Endothelial cell (in vitro differentiated cells): ENCODE results near the gene KIF6. TPM values are rescaled to one million over a fixed set of nuclear protein-coding genes. Genes with fewer than 3 reads are reported as not detected.

ENCODE experiments used
- DNase-seq: peaks from one replicate; pipeline ENCODE4 v3.0.0; 2021; ENCODE audit warnings: low spot score
- H3K27ac Mint-ChIP-seq: one replicate; pipeline ENCODE4 v1.8.0; 2021; ENCODE audit warnings: mixed read lengths, inconsistent platforms; ENCODE audit not compliant: unreplicated experiment
- H3K27me3 Mint-ChIP-seq: one replicate; pipeline ENCODE4 v1.8.0; 2021; ENCODE audit warnings: mild to moderate bottlenecking, moderate library complexity, mixed read lengths, inconsistent platforms; ENCODE audit not compliant: unreplicated experiment
- H3K36me3 Mint-ChIP-seq: one replicate; pipeline ENCODE4 v1.8.0; 2021; ENCODE audit warnings: mild to moderate bottlenecking, low read depth, mixed read lengths, inconsistent platforms; ENCODE audit not compliant: unreplicated experiment
- H3K4me1 Mint-ChIP-seq: one replicate; pipeline ENCODE4 v1.8.0; 2021; ENCODE audit warnings: mild to moderate bottlenecking, mixed read lengths, inconsistent platforms; ENCODE audit not compliant: unreplicated experiment
- H3K4me3 Mint-ChIP-seq: one replicate; pipeline ENCODE4 v1.8.0; 2021; ENCODE audit warnings: mild to moderate bottlenecking, mixed read lengths, inconsistent platforms; ENCODE audit not compliant: unreplicated experiment
- H3K9me3 Mint-ChIP-seq: one replicate; pipeline ENCODE4 v1.8.0; 2021; ENCODE audit warnings: mixed read lengths, inconsistent platforms; ENCODE audit not compliant: unreplicated experiment
- CTCF ChIP-seq: fragments of 200-600 bp; sonication (generic); IDR thresholded peaks from one replicate; pipeline ENCODE4 v1.5.0; 2021; ENCODE audit warnings: antibody characterized with exemption; ENCODE audit not compliant: unreplicated experiment
- total RNA-seq: library from RNA; stranded (reverse); fragmentation: NEBNext Ultra II Directional; extraction: Animal tissue kit (Norgen Biotek cat#: 25700); gene quantifications from one replicate; pipeline ENCODE4 v1.2.1, GENCODE V29; 2021; ENCODE audit not compliant: unreplicated experiment

KIF6 gene
- total RNA-seq, 1 donor from 2014 or later, result 0.46 TPM

- H3K36me3 Mint-ChIP-seq, result no peaks in the 10 kb centered on the region
- TF ChIP-seq CTCF, result no peak
- peaks cover 13% of the 10 kb centered on the region for H3K4me1 Mint-ChIP-seq
- peaks cover 4% of the 10 kb centered on the region for H3K27me3 Mint-ChIP-seq
- no peaks in the 10 kb centered on the region for H3K9me3 Mint-ChIP-seq
- DNase-seq, result no peak
- H3K27ac Mint-ChIP-seq, result no peak overlapping the region
- H3K4me3 Mint-ChIP-seq, result no peak overlapping the region
Observed at GRCh38 chr6:39433630-39434029, 291.6 kb downstream of the KIF6 start.

GRCh38 chr6:39432330-39433025 lies 292.7 kb downstream of the KIF6 start:
- no peak for TF ChIP-seq CTCF
- peaks cover 13% of the 10 kb centered on the region for H3K4me1 Mint-ChIP-seq
- H3K27ac Mint-ChIP-seq, result no peak overlapping the region
- no peaks in the 10 kb centered on the region for H3K36me3 Mint-ChIP-seq
- H3K27me3 Mint-ChIP-seq, result peaks cover 4% of the 10 kb centered on the region
- DNase-seq, result no peak
- H3K9me3 Mint-ChIP-seq, result no peaks in the 10 kb centered on the region
- no peak overlapping the region for H3K4me3 Mint-ChIP-seq

GRCh38 chr6:39430871-39431523 lies 294.2 kb downstream of the KIF6 start:
- no peak for DNase-seq
- Mint-ChIP-seq H3K36me3 (no peaks in the 10 kb centered on the region), H3K4me1 (peaks cover 13% of the 10 kb centered on the region), H3K27ac (no peak overlapping the region), H3K9me3 (no peaks in the 10 kb centered on the region), H3K27me3 (peaks cover 4% of the 10 kb centered on the region), H3K4me3 (no peak overlapping the region)
- no peak for TF ChIP-seq CTCF

- H3K27ac Mint-ChIP-seq, result no peak overlapping the region
- H3K27me3 Mint-ChIP-seq, result peaks cover 3% of the 10 kb centered on the region
- no peak for TF ChIP-seq CTCF
- no peaks in the 10 kb centered on the region for H3K9me3 Mint-ChIP-seq
- H3K4me1 Mint-ChIP-seq, result peaks cover 13% of the 10 kb centered on the region
- H3K4me3 Mint-ChIP-seq, result no peak overlapping the region
- H3K36me3 Mint-ChIP-seq, result no peaks in the 10 kb centered on the region
- DNase-seq, result no peak
Observed at GRCh38 chr6:39430446-39430845, 294.8 kb downstream of the KIF6 start.

GRCh38 chr6:39428816-39429215 lies 296.4 kb downstream of the KIF6 start:
- TF ChIP-seq CTCF, result no peak
- Mint-ChIP-seq H3K4me1 (peaks cover 13% of the 10 kb centered on the region), H3K4me3 (no peak overlapping the region), H3K9me3 (no peaks in the 10 kb centered on the region), H3K36me3 (no peaks in the 10 kb centered on the region), H3K27ac (no peak overlapping the region), H3K27me3 (peaks cover 3% of the 10 kb centered on the region)
- no peak for DNase-seq
